DOHH2 (cell line): Measurements from ENCODE around the gene C19orf67.

Experiments
- H3F3A ChIP-seq: fragments of 200-600 bp; sonication (generic), shearing (Covaris generic); 2 replicates; pipeline ENCODE4 v1.6.0; 2016; ENCODE audit warnings: antibody characterized with exemption, mild to moderate bottlenecking; ENCODE audit not compliant: control insufficient read depth, insufficient read depth
- H3K27ac ChIP-seq: fragments of 200-600 bp; sonication (generic); 2 replicates; pipeline ENCODE4 v1.5.1; 2014; ENCODE audit warnings: low read depth, mild to moderate bottlenecking, low read length, moderate library complexity
- H3K27me3 ChIP-seq: fragments of 200-600 bp; sonication (generic); 2 replicates; pipeline ENCODE4 v1.6.1; 2014; ENCODE audit warnings: mild to moderate bottlenecking, low read length, mixed read lengths; ENCODE audit not compliant: control insufficient read depth
- H3K36me3 ChIP-seq: fragments of 200-600 bp; sonication (generic); 2 replicates; pipeline ENCODE4 v1.6.1; 2014; ENCODE audit warnings: mild to moderate bottlenecking, low read length, moderate library complexity, mixed read lengths; ENCODE audit not compliant: control insufficient read depth
- H3K4me1 ChIP-seq: fragments of 200-600 bp; sonication (generic); 2 replicates; pipeline ENCODE4 v1.6.1; 2014; ENCODE audit warnings: mild to moderate bottlenecking, low read length, mixed read lengths; ENCODE audit not compliant: control insufficient read depth
- H3K4me2 ChIP-seq: fragments of 200-600 bp; sonication (generic); 2 replicates; pipeline ENCODE4 v1.6.0; 2014; ENCODE audit warnings: mild to moderate bottlenecking, low read length, moderate library complexity
- H3K4me3 ChIP-seq: fragments of 200-600 bp; sonication (generic); 2 replicates; pipeline ENCODE4 v1.5.1; 2014; ENCODE audit warnings: mild to moderate bottlenecking, low read length, mixed read lengths
- H3K79me2 ChIP-seq: fragments of 200-600 bp; sonication (generic); 2 replicates; pipeline ENCODE4 v1.6.1; 2014; ENCODE audit warnings: mild to moderate bottlenecking, low read length, mixed read lengths; ENCODE audit not compliant: control insufficient read depth
- H3K9me2 ChIP-seq: fragments of 200-600 bp; sonication (generic); replicated peaks from 2 replicates; pipeline ENCODE4 v1.6.1; 2014; ENCODE audit warnings: mild to moderate bottlenecking, low read length, mixed read lengths; ENCODE audit not compliant: control insufficient read depth
- H3K9me3 ChIP-seq: fragments of 200-600 bp; sonication (generic); 2 replicates; pipeline ENCODE4 v1.6.1; 2014; ENCODE audit warnings: antibody characterized with exemption, low read length, mixed read lengths; ENCODE audit not compliant: control insufficient read depth, insufficient read depth
- H4K20me1 ChIP-seq: fragments of 200-600 bp; sonication (generic); 2 replicates; pipeline ENCODE4 v1.6.0; 2014; ENCODE audit warnings: low read depth, mild to moderate bottlenecking, antibody characterized with exemption, low read length, moderate library complexity; ENCODE audit not compliant: control insufficient read depth, insufficient read depth
- CTCF ChIP-seq: fragments of 200-600 bp; sonication (generic); IDR thresholded peaks from one replicate; pipeline ENCODE4 v1.5.1; 2014; ENCODE audit warnings: antibody characterized with exemption, mild to moderate bottlenecking, low read depth, low read length; ENCODE audit not compliant: poor library complexity, severe bottlenecking
- EZH2phosphoT487 ChIP-seq: fragments of 200-600 bp; sonication (generic); IDR thresholded peaks from 2 replicates; pipeline ENCODE4 v1.6.1; 2017; ENCODE audit warnings: borderline replicate concordance, mild to moderate bottlenecking, antibody characterized with exemption, low read length, moderate library complexity, mixed read lengths

C19orf67 gene

GRCh38 chr19:14056069-14056666, 29.4 kb downstream of the C19orf67 start:
- H3K4me3 ChIP-seq, result no peak overlapping the region
- H3K4me2 ChIP-seq, result no peak overlapping the region
- H3K27me3 ChIP-seq, result peaks cover 29% of the 10 kb centered on the region
- peaks cover 27% of the 10 kb centered on the region for H3K4me1 ChIP-seq
- H3K36me3 ChIP-seq, result no peaks in the 10 kb centered on the region
- no peaks in the 10 kb centered on the region for H3F3A ChIP-seq
- H3K9me3 ChIP-seq, result no peaks in the 10 kb centered on the region
- H3K9me2 ChIP-seq, result no peaks in the 10 kb centered on the region
- TF ChIP-seq EZH2phosphoT487 (no peak), CTCF (no peak)
- H3K27ac ChIP-seq, result no peak overlapping the region
- no peaks in the 10 kb centered on the region for H4K20me1 ChIP-seq
- H3K79me2 ChIP-seq, result no peaks in the 10 kb centered on the region

GRCh38 chr19:14055396-14055795, 30.2 kb downstream of the C19orf67 start:
- H3K79me2 ChIP-seq, result no peaks in the 10 kb centered on the region

GRCh38 chr19:14054721-14055120, 30.9 kb downstream of the C19orf67 start:
- no peaks in the 10 kb centered on the region for H3K79me2 ChIP-seq
- no peaks in the 10 kb centered on the region for H3F3A ChIP-seq
- TF ChIP-seq EZH2phosphoT487 (no peak), CTCF (no peak)

More at GRCh38 chr19:14055396-14055795, 30.2 kb downstream of the C19orf67 start:
- Histone ChIP-seq H3K4me3 (no peak overlapping the region), H3K4me2 (no peak overlapping the region), H3K4me1 (peaks cover 26% of the 10 kb centered on the region), H4K20me1 (no peaks in the 10 kb centered on the region), H3K9me3 (no peaks in the 10 kb centered on the region), H3K27me3 (peaks cover 24% of the 10 kb centered on the region), H3K9me2 (no peaks in the 10 kb centered on the region), H3F3A (no peaks in the 10 kb centered on the region), H3K27ac (no peak overlapping the region), H3K36me3 (no peaks in the 10 kb centered on the region)
- TF ChIP-seq CTCF (no peak), EZH2phosphoT487 (no peak)

More at GRCh38 chr19:14054721-14055120, 30.9 kb downstream of the C19orf67 start:
- Histone ChIP-seq H3K4me2 (no peak overlapping the region), H3K27me3 (peaks cover 23% of the 10 kb centered on the region), H3K27ac (no peak overlapping the region), H3K9me2 (no peaks in the 10 kb centered on the region), H3K36me3 (no peaks in the 10 kb centered on the region), H3K4me3 (no peak overlapping the region), H3K4me1 (peaks cover 19% of the 10 kb centered on the region), H3K9me3 (no peaks in the 10 kb centered on the region), H4K20me1 (no peaks in the 10 kb centered on the region)
